ENCODE data around the gene NPFFR2.
"Not testable (repeated sequence)": the region's sequence is repeated elsewhere in the genome, so short reads cannot be mapped to it uniquely, and the experiment has no call there.

NPFFR2 gene

GRCh38 chr4:72112514-72113156 lies 80.8 kb downstream of the NPFFR2 start:
- DNase-seq (ENCODE audit: low spot score): peak; percentile 4

GRCh38 chr4:72118017-72118416 lies 86.2 kb downstream of the NPFFR2 start:
- no peak for DNase-seq (ENCODE audit: low spot score)

- no peak for DNase-seq (ENCODE audit: low spot score)
Measured at GRCh38 chr4:72119946-72120345, 88.1 kb downstream of the NPFFR2 start.

- no peak for DNase-seq (ENCODE audit: low spot score)
Measured at GRCh38 chr4:72128741-72129140, 96.9 kb downstream of the NPFFR2 start.

GRCh38 chr4:72136429-72136828 lies 104.6 kb downstream of the NPFFR2 start:
- no peak for DNase-seq (ENCODE audit: low spot score)

- not testable (repeated sequence) for DNase-seq (ENCODE audit: low spot score)
Measured at GRCh38 chr4:72139997-72140396, 108.2 kb downstream of the NPFFR2 start.

- no peak for DNase-seq (ENCODE audit: low spot score)
Measured at GRCh38 chr4:72144241-72144640, 112.4 kb downstream of the NPFFR2 start.

GRCh38 chr4:72152731-72153130 lies 120.9 kb downstream of the NPFFR2 start:
- no peak for DNase-seq (ENCODE audit: low spot score)

GRCh38 chr4:72153634-72154033 lies 121.8 kb downstream of the NPFFR2 start:
- DNase-seq (ENCODE audit: low spot score): not testable (repeated sequence)

GRCh38 chr4:72169285-72169684 lies 137.5 kb downstream of the NPFFR2 start:
- not testable (repeated sequence) for DNase-seq (ENCODE audit: low spot score)

GRCh38 chr4:72169861-72170260 lies 138.1 kb downstream of the NPFFR2 start:
- no peak for DNase-seq (ENCODE audit: low spot score)

- DNase-seq (ENCODE audit: low spot score): no peak
Measured at GRCh38 chr4:72171761-72172160, 140.0 kb downstream of the NPFFR2 start.

- DNase-seq (ENCODE audit: low spot score): no peak
Measured at GRCh38 chr4:72179342-72179741, 147.5 kb downstream of the NPFFR2 start.

- no peak for DNase-seq (ENCODE audit: low spot score)
Measured at GRCh38 chr4:72186714-72187113, 154.9 kb downstream of the NPFFR2 start.

GRCh38 chr4:72194046-72194445 lies 162.2 kb downstream of the NPFFR2 start:
- no peak for DNase-seq (ENCODE audit: low spot score)

- no peak for DNase-seq (ENCODE audit: low spot score)
Measured at GRCh38 chr4:72194453-72194852, 162.7 kb downstream of the NPFFR2 start.

All from CD4-positive, alpha-beta T cell treated with Interleukin-15 for 4 hours (primary cell).